GM23338 (cell line): ENCODE measurements around the gene EPHA7. TPM values are rescaled to one million over a fixed set of nuclear protein-coding genes. Genes with fewer than 3 reads are reported as not detected.

ENCODE experiments used
- CREB1 ChIP-seq: fragments of 250-450 bp; sonication (Bioruptor Pico); IDR thresholded peaks from 2 replicates; pipeline ENCODE4 v1.5.0; 2020; ENCODE audit warnings: low read depth, mild to moderate bottlenecking, moderate library complexity
- JUNB ChIP-seq: IDR thresholded peaks from one replicate; pipeline ENCODE4 v1.6.1; 2016; ENCODE audit warnings: antibody characterized with exemption; ENCODE audit not compliant: unreplicated experiment
- NANOG ChIP-seq: IDR thresholded peaks from 2 replicates; pipeline ENCODE4 v1.6.1; 2016; ENCODE audit warnings: antibody characterized with exemption, borderline replicate concordance
- STAT1 ChIP-seq: IDR thresholded peaks from one replicate; pipeline ENCODE4 v1.6.1; 2016; ENCODE audit warnings: antibody characterized with exemption; ENCODE audit not compliant: unreplicated experiment
- polyA plus RNA-seq: library from polyadenylated mRNA; unstranded; fragments of >200 nt; fragmentation: Nextera tagmentation; extraction: Ambion mirVana; gene quantifications from 2 replicates; pipeline ENCODE4 v1.2.1, GENCODE V29; 2016
- total RNA-seq: library from RNA; depleted of rRNA; stranded (reverse); fragments of >200 nt; shearing (Covaris generic); gene quantifications from 2 replicates; pipeline ENCODE4 v1.2.3, GENCODE V29; 2014
- TF ChIP-seq, protein P1 (sequence below): fragments of 250-450 bp; sonication (Bioruptor Pico); IDR thresholded peaks from 2 replicates; pipeline ENCODE4 v1.5.0; 2020; ENCODE audit warnings: mild to moderate bottlenecking, moderate library complexity
- TF ChIP-seq, protein P2 (sequence below): IDR thresholded peaks from one replicate; pipeline ENCODE4 v1.6.1; 2018; ENCODE audit warnings: antibody characterized with exemption; ENCODE audit not compliant: unreplicated experiment

Gene EPHA7
- total and polyA plus RNA-seq, 2 experiments from 2014 or later: 3.3 to 7.3 TPM

DNA sequence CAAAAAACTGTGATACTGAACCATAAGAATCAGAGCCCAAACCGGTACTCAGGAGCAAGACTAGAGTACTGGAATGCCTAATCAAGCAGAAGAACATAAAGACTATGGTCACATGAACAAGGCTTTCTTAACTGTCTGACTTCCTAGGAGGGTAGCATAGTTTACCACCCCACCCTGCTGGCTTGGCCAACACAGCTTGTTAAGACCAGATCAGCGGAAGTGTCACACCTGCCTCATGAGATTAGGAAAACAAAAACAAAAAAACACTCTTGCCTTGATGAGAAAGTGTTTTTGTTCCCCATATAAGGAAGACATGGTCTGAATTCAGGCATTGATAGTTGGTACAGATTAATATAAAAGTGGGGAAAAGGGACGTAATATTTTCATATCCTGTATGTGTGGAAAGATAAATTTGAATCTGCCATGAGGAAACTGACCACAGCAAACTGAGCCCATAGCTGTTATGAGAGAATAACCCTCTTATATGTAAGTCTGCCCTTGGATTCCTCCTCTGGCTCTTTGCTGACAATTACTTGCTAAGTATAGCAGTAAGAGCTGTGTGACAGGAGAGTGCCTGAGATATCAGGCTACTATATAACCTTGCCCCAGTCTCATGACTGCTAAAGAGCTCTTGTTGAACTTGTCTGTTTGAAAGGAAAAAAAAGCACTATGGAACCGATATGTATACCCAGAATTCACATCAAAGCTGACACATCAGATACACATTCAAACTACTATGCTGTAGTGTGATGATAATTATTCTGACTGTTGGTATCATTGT is 197.1 kb downstream of the EPHA7 start (continued):
- TF ChIP-seq, protein P1, sequence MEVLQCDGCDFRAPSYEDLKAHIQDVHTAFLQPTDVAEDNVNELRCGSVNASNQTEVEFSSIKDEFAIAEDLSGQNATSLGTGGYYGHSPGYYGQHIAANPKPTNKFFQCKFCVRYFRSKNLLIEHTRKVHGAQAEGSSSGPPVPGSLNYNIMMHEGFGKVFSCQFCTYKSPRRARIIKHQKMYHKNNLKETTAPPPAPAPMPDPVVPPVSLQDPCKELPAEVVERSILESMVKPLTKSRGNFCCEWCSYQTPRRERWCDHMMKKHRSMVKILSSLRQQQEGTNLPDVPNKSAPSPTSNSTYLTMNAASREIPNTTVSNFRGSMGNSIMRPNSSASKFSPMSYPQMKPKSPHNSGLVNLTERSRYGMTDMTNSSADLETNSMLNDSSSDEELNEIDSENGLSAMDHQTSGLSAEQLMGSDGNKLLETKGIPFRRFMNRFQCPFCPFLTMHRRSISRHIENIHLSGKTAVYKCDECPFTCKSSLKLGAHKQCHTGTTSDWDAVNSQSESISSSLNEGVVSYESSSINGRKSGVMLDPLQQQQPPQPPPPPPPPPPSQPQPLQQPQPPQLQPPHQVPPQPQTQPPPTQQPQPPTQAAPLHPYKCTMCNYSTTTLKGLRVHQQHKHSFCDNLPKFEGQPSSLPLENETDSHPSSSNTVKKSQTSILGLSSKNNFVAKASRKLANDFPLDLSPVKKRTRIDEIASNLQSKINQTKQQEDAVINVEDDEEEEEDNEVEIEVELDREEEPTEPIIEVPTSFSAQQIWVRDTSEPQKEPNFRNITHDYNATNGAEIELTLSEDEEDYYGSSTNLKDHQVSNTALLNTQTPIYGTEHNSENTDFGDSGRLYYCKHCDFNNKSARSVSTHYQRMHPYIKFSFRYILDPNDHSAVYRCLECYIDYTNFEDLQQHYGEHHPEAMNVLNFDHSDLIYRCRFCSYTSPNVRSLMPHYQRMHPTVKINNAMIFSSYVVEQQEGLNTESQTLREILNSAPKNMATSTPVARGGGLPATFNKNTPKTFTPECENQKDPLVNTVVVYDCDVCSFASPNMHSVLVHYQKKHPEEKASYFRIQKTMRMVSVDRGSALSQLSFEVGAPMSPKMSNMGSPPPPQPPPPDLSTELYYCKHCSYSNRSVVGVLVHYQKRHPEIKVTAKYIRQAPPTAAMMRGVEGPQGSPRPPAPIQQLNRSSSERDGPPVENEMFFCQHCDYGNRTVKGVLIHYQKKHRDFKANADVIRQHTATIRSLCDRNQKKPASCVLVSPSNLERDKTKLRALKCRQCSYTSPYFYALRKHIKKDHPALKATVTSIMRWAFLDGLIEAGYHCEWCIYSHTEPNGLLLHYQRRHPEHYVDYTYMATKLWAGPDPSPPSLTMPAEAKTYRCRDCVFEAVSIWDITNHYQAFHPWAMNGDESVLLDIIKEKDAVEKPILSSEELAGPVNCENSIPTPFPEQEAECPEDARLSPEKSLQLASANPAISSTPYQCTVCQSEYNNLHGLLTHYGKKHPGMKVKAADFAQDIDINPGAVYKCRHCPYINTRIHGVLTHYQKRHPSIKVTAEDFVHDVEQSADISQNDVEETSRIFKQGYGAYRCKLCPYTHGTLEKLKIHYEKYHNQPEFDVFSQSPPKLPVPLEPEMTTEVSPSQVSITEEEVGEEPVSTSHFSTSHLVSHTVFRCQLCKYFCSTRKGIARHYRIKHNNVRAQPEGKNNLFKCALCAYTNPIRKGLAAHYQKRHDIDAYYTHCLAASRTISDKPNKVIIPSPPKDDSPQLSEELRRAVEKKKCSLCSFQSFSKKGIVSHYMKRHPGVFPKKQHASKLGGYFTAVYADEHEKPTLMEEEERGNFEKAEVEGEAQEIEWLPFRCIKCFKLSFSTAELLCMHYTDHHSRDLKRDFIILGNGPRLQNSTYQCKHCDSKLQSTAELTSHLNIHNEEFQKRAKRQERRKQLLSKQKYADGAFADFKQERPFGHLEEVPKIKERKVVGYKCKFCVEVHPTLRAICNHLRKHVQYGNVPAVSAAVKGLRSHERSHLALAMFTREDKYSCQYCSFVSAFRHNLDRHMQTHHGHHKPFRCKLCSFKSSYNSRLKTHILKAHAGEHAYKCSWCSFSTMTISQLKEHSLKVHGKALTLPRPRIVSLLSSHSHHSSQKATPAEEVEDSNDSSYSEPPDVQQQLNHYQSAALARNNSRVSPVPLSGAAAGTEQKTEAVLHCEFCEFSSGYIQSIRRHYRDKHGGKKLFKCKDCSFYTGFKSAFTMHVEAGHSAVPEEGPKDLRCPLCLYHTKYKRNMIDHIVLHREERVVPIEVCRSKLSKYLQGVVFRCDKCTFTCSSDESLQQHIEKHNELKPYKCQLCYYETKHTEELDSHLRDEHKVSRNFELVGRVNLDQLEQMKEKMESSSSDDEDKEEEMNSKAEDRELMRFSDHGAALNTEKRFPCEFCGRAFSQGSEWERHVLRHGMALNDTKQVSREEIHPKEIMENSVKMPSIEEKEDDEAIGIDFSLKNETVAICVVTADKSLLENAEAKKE (CRISPR knock-in tag): no peak
- TF ChIP-seq JUNB: no peak
- no peak for TF ChIP-seq NANOG
- TF ChIP-seq STAT1: no peak
- no peak for TF ChIP-seq CREB1
- TF ChIP-seq, protein P2, sequence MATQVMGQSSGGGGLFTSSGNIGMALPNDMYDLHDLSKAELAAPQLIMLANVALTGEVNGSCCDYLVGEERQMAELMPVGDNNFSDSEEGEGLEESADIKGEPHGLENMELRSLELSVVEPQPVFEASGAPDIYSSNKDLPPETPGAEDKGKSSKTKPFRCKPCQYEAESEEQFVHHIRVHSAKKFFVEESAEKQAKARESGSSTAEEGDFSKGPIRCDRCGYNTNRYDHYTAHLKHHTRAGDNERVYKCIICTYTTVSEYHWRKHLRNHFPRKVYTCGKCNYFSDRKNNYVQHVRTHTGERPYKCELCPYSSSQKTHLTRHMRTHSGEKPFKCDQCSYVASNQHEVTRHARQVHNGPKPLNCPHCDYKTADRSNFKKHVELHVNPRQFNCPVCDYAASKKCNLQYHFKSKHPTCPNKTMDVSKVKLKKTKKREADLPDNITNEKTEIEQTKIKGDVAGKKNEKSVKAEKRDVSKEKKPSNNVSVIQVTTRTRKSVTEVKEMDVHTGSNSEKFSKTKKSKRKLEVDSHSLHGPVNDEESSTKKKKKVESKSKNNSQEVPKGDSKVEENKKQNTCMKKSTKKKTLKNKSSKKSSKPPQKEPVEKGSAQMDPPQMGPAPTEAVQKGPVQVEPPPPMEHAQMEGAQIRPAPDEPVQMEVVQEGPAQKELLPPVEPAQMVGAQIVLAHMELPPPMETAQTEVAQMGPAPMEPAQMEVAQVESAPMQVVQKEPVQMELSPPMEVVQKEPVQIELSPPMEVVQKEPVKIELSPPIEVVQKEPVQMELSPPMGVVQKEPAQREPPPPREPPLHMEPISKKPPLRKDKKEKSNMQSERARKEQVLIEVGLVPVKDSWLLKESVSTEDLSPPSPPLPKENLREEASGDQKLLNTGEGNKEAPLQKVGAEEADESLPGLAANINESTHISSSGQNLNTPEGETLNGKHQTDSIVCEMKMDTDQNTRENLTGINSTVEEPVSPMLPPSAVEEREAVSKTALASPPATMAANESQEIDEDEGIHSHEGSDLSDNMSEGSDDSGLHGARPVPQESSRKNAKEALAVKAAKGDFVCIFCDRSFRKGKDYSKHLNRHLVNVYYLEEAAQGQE: no peak
